GM18505 (cell line): ENCODE data around the gene P2RY6.

Experiments used
- ATAC-seq: cut with Tn5 transposase; IDR thresholded peaks from one replicate; pipeline ENCODE4 v1.9.1; 2021; ENCODE audit not compliant: unreplicated experiment
- POLR2A ChIP-seq: IDR thresholded peaks from 4 replicates; pipeline ENCODE4 v1.6.1; 2011; ENCODE audit warnings: borderline replicate concordance; ENCODE audit not compliant: insufficient read depth, insufficient read length; ENCODE audit errors: extremely low read depth

Gene P2RY6

GRCh38 chr11:73259406-73260126 lies 12.6 kb upstream of the P2RY6 start:
- TF ChIP-seq POLR2A, result no peak
- ATAC-seq, result no peak

- no peak for ATAC-seq
- no peak for TF ChIP-seq POLR2A
These were observed 12.0 kb upstream of the P2RY6 start for GRCh38 chr11:73260127-73260457.

GRCh38 chr11:73262851-73263495 lies 9.2 kb upstream of the P2RY6 start:
- no peak for TF ChIP-seq POLR2A
- no peak for ATAC-seq

GRCh38 chr11:73263640-73264039 lies 8.5 kb upstream of the P2RY6 start:
- no peak for ATAC-seq
- TF ChIP-seq POLR2A, result no peak

- no peak for ATAC-seq
These were observed 6.8 kb upstream of the P2RY6 start for GRCh38 chr11:73265278-73265810.

GRCh38 chr11:73265853-73266645 lies 6.1 kb upstream of the P2RY6 start:
- no peak for ATAC-seq
- no peak for TF ChIP-seq POLR2A

More at GRCh38 chr11:73265278-73265810, 6.8 kb upstream of the P2RY6 start:
- TF ChIP-seq POLR2A, result no peak

- ATAC-seq, result no peak
- no peak for TF ChIP-seq POLR2A
These were observed 5.5 kb upstream of the P2RY6 start for GRCh38 chr11:73266646-73267020.

- TF ChIP-seq POLR2A, result no peak
- no peak for ATAC-seq
These were observed 4.9 kb upstream of the P2RY6 start for GRCh38 chr11:73267122-73267846.

GRCh38 chr11:73267906-73268540 lies 4.1 kb upstream of the P2RY6 start:
- TF ChIP-seq POLR2A, result no peak
- ATAC-seq, result no peak

- no peak for TF ChIP-seq POLR2A
- no peak for ATAC-seq
These were observed 3.4 kb upstream of the P2RY6 start for GRCh38 chr11:73268671-73269271.

GRCh38 chr11:73269459-73270015 lies 2.6 kb upstream of the P2RY6 start:
- no peak for TF ChIP-seq POLR2A
- no peak for ATAC-seq
